ENCODE data around the gene AQP10. TPM values are rescaled to one million over a fixed set of nuclear protein-coding genes. Genes with fewer than 3 reads are reported as not detected.

Gene AQP10
- total RNA-seq, 5 donors from 2014 or later (not counting 1 experiment from before 2014, with no cell fraction given): not detected

DNA sequence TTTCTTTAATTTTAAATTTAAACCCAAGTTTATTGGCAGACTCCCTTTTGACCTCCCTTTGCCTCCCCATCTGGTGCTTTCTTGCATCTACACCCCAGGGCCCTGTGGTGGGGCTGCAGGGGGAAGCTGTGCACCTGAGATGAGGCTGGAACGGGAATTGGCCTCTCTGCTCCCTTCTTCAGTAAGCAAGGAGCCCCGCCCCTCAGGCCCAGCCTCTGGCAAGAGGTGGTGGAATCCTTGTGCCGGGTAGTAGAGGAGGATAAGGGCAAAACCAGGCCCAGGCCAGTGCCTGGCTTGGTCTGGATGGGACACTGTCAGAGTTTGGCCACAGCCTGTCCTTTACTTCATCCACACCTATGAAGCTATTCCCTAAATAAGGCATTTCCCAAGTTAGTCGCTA is 29.5 kb downstream of the AQP10 start:
- H3K27ac ChIP-seq (ENCODE audit: low read length): no peak overlapping the region
- ATAC-seq (replicated peaks in 1 of 4) (no peak), DNase-seq (no peak)
- no peaks in the 10 kb centered on the region for H3K27me3 Mint-ChIP-seq
- no peak overlapping the region for H3K4me3 ChIP-seq (ENCODE audit: control insufficient read depth in 1 of 2, extremely low read depth in 1 of 2, low read length in 1 of 2)
- POLR2A ChIA-PET: interaction anchor here (0.7 to 1.2 kb wide), 4 partner anchors 16 to 54 kb away, joined by 3 to 5 read pairs (median 4); no protein-coding TSS in a partner anchor
- CTCF ChIA-PET: interaction anchor here in 1 of 2 donors (0.9 to 1.0 kb wide), 2 partner anchors 24 to 48 kb away, joined by 3 read pairs; no protein-coding TSS in a partner anchor
- peaks cover 0 to 6% of the 10 kb centered on the region in 2 experiments for H3K27me3 ChIP-seq (replicated peaks in 1 of 2; ENCODE audit: control insufficient read depth in 2 of 2, extremely low read depth in 1 of 2, insufficient read depth in 2 of 2, low read length in 1 of 2)
- peaks cover 34% of the 10 kb centered on the region for H3K36me3 Mint-ChIP-seq
- no peak overlapping the region for H3K4me3 Mint-ChIP-seq
- H3K36me3 ChIP-seq (ENCODE audit: control insufficient read depth in 2 of 2, extremely low read depth in 1 of 2, insufficient read depth in 1 of 2, low read length in 1 of 2): peaks cover 18 to 48% of the 10 kb centered on the region in 2 donors
- peak overlapping the region; percentile 23 to 89 for H3K27ac Mint-ChIP-seq
- H3K4me1 ChIP-seq (ENCODE audit: control insufficient read depth in 1 of 2, extremely low read depth in 1 of 2, insufficient read depth in 2 of 2, low read length in 2 of 2): peaks cover 12 to 76% of the 10 kb centered on the region in 2 experiments
- no peaks in the 10 kb centered on the region for H3K9me3 Mint-ChIP-seq
- WGBS (ENCODE audit: insufficient coverage): no CpG with 5 or more reads among the region's 4 CpGs
- peaks cover 51 to 75% (median 62%) of the 10 kb centered on the region in 3 donors for H3K4me1 Mint-ChIP-seq
- H3K9me3 ChIP-seq: no peaks in the 10 kb centered on the region

DNA sequence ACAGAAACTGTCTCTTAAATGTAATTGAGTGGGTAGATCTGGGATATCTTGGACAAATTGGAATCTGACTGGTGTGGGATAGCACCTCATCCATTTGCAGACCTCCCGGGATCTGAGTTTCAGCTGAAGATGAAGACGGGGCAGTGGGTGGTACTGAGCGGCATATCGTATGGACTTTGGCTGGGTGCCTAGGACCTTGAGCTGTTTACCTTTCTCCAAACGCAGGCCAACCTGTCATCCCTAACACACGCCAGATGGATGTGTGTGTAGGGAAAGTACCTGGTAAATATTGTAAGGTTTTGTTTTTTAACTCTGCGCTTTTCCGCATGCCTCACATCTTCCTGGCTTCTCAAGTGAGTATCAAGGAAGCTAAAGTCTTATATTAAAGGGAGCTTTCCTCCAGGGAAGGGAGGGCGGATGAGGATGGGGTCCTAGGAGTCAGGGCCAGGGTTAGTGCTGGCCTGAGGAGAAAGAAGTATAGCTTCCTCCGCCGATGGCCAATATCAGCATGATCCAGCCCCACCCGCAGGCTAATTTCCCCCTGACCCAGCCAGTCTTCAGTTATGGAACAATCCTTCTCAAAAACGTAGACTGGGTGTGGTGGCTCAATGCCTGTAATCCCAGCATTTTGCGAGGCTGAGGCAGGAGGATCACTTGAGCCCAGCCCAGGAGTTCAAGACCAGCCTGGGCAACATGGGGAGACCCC is 30.6 kb downstream of the AQP10 start:
- WGBS (ENCODE audit: insufficient coverage): 100% methylated on average over 8 of the region's 14 CpGs
- Histone ChIP-seq H3K27ac (ENCODE audit: low read length) (peak overlapping the region; percentile 51), H3K4me1 (ENCODE audit: control insufficient read depth in 1 of 2, extremely low read depth in 1 of 2, insufficient read depth in 2 of 2, low read length in 2 of 2) (peaks cover 10 to 65% of the 10 kb centered on the region in 2 experiments), H3K4me3 (ENCODE audit: control insufficient read depth in 1 of 2, extremely low read depth in 1 of 2, low read length in 1 of 2) (no peak overlapping the region), H3K9me3 (no peaks in the 10 kb centered on the region), H3K36me3 (ENCODE audit: control insufficient read depth in 2 of 2, extremely low read depth in 1 of 2, insufficient read depth in 1 of 2, low read length in 1 of 2) (peaks cover 11 to 37% of the 10 kb centered on the region in 2 donors), H3K27me3 (replicated peaks in 1 of 2; ENCODE audit: control insufficient read depth in 2 of 2, extremely low read depth in 1 of 2, insufficient read depth in 2 of 2, low read length in 1 of 2) (peaks cover 0 to 6% of the 10 kb centered on the region in 2 experiments)
- ATAC-seq (replicated peaks in 1 of 4) (no peak), DNase-seq (no peak)
- peaks cover 22% of the 10 kb centered on the region for H3K36me3 Mint-ChIP-seq
- H3K27me3 Mint-ChIP-seq: no peaks in the 10 kb centered on the region
- peak overlapping the region in 2 of 3 donors; percentile 31 to 99 for H3K4me3 Mint-ChIP-seq
- ChIA-PET POLR2A (interaction anchor here in 1 of 2 donors (0.6 kb wide), 1 partner anchor 178 kb away, joined by 9 read pairs; no protein-coding TSS in a partner anchor), CTCF (interaction anchor here (0.6 to 1.2 kb wide), 5 partner anchors 10 to 189 kb away, joined by 3 to 6 read pairs (median 3); no protein-coding TSS in a partner anchor)
- H3K27ac Mint-ChIP-seq: peak overlapping the region; percentile 64 to 71
- H3K9me3 Mint-ChIP-seq: no peaks in the 10 kb centered on the region
- H3K4me1 Mint-ChIP-seq: peaks cover 45 to 66% (median 50%) of the 10 kb centered on the region in 3 donors

DNA sequence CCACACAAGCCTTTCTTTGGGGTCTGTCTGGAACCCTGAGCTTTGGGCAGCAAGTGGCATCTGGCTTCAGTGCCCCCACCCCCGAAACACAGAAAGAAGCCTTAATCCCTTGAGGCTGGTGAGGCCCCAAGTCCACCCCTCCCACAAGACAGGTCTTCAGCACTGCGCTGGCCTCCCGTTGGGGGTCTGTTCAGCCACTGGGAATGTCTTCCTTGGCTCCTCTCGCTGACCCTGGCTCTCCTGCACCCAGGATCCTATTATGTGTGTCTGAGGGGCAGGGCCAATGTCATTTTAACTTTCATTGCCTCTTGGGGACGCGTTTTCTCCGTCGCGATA is 31.3 kb downstream of the AQP10 start:
- ATAC-seq (replicated peaks in 1 of 4): no peak

DNA sequence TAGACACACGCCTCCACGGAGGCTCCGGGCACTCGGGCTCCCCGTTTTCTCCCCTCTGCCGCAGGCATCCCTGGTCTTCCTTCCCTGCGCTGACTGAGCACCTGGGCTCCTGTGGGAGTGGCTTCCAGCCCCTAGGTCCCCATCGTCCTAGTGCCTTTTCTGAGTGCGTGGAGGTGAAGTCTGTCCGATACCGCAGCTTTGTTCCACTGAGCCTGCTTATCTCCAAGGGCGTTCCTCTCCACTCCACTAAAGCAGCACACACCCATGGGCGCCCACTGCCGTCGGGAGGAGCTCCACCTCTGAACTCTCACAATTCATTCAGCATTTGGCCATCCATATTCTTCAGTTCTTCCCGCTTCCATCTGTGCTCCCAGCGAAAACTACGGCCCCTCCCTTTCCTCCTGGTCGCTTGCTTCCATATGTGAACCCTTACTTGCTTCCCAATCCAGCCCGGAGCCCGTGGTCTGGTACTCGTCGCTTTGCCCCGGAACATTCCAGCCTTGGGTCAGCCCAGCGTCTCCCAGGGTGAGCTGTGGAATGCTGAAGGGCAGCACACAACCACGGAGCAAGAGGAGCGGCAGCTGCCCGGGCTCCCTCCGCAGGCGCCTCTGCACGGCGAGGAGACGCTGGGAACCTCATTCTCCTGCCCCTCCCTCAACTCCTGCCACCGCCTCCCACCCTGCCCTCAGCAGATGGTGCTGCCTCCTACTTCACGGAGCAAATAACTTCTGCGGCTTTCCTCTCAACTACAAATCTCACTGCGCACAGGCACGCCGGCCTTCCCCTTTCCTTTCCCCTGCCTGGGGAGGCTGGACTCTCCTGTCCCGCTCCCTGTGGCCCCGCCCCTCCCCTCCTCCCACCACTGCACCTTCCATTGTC is 31.9 kb downstream of the AQP10 start:
- H3K9me3 Mint-ChIP-seq: no peaks in the 10 kb centered on the region
- CTCF ChIA-PET: interaction anchor here (0.5 to 1.5 kb wide), 5 partner anchors 10 to 187 kb away, joined by 3 read pairs; no protein-coding TSS in a partner anchor

More for the DNA sequence above, 31.3 kb downstream of the AQP10 start:
- Mint-ChIP-seq H3K27me3 (no peaks in the 10 kb centered on the region), H3K9me3 (no peaks in the 10 kb centered on the region), H3K4me1 (peaks cover 41 to 64% (median 48%) of the 10 kb centered on the region in 3 donors), H3K36me3 (peaks cover 18% of the 10 kb centered on the region), H3K4me3 (peak overlapping the region; percentile 88 to 99 (median 91)), H3K27ac (peak overlapping the region; percentile 92 to 96)
- Histone ChIP-seq H3K36me3 (ENCODE audit: control insufficient read depth in 2 of 2, extremely low read depth in 1 of 2, insufficient read depth in 1 of 2, low read length in 1 of 2) (peaks cover 11 to 30% of the 10 kb centered on the region in 2 donors), H3K9me3 (no peaks in the 10 kb centered on the region), H3K27me3 (replicated peaks in 1 of 2; ENCODE audit: control insufficient read depth in 2 of 2, extremely low read depth in 1 of 2, insufficient read depth in 2 of 2, low read length in 1 of 2) (peaks cover 0 to 6% of the 10 kb centered on the region in 2 experiments), H3K4me3 (ENCODE audit: control insufficient read depth in 1 of 2, extremely low read depth in 1 of 2, low read length in 1 of 2) (peak overlapping the region; percentile 60 to 78), H3K27ac (ENCODE audit: low read length) (peak overlapping the region; percentile 51), H3K4me1 (ENCODE audit: control insufficient read depth in 1 of 2, extremely low read depth in 1 of 2, insufficient read depth in 2 of 2, low read length in 2 of 2) (peaks cover 10 to 60% of the 10 kb centered on the region in 2 experiments)
- ChIA-PET CTCF (interaction anchor here (0.6 to 1.5 kb wide), 3 partner anchors 23 to 188 kb away, joined by 3 read pairs; no protein-coding TSS in a partner anchor), POLR2A (no interaction called here)
- no peak for DNase-seq
- WGBS (ENCODE audit: insufficient coverage): 17% methylated on average over 6 of the region's 9 CpGs

DNA sequence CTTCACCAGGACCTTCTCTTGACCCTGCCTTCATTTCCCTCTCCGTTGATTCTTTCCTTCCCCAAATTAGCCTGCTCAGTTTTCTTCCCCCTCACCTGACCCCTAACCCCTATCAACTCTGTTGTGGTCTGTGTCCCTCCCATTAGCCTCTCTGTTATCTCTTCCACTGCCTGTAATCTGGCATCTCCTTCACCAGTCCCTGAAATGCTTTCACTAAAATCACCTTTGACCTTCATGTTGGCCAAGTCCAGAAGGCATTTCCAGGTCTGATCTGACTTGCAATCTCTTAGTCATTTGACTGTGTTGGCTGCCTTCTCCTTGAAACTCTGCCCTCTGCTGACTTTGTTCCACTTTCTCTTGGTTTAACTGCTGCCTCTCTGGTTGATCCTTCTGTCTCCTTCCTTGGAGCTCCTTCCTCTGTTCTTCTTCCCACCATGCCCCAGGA is 32.6 kb downstream of the AQP10 start:
- ChIA-PET CTCF (interaction anchor here (0.5 to 1.5 kb wide), 6 partner anchors 18 to 73 kb away, joined by 3 to 9 read pairs (median 3); no protein-coding TSS in a partner anchor), POLR2A (interaction anchor here in 1 of 2 donors (0.8 kb wide), 1 partner anchor 11 kb away, joined by 4 read pairs; no protein-coding TSS in a partner anchor)
- WGBS (ENCODE audit: insufficient coverage): 20% methylated on average over 1 of the region's 1 CpG
- peak; percentile 46 to 64 (median 54) for ATAC-seq (replicated peaks in 1 of 4)
- H3K9me3 Mint-ChIP-seq: no peaks in the 10 kb centered on the region
- peak overlapping the region; percentile 88 to 99 (median 91) for H3K4me3 Mint-ChIP-seq
- peak overlapping the region; percentile 51 for H3K27ac ChIP-seq (ENCODE audit: low read length)
- peaks cover 30 to 51% (median 40%) of the 10 kb centered on the region in 3 donors for H3K4me1 Mint-ChIP-seq
- peaks cover 10 to 51% of the 10 kb centered on the region in 2 experiments for H3K4me1 ChIP-seq (ENCODE audit: control insufficient read depth in 1 of 2, extremely low read depth in 1 of 2, insufficient read depth in 2 of 2, low read length in 2 of 2)
- H3K27me3 ChIP-seq (replicated peaks in 1 of 2; ENCODE audit: control insufficient read depth in 2 of 2, extremely low read depth in 1 of 2, insufficient read depth in 2 of 2, low read length in 1 of 2): peaks cover 0 to 6% of the 10 kb centered on the region in 2 experiments
- peak overlapping the region; percentile 92 to 96 for H3K27ac Mint-ChIP-seq
- H3K4me3 ChIP-seq (ENCODE audit: control insufficient read depth in 1 of 2, extremely low read depth in 1 of 2, low read length in 1 of 2): peak overlapping the region in 1 of 2 donors; percentile 60
- no peaks in the 10 kb centered on the region for H3K9me3 ChIP-seq
- peaks cover 8 to 20% of the 10 kb centered on the region in 2 donors for H3K36me3 ChIP-seq (ENCODE audit: control insufficient read depth in 2 of 2, extremely low read depth in 1 of 2, insufficient read depth in 1 of 2, low read length in 1 of 2)
- peaks cover 11% of the 10 kb centered on the region for H3K36me3 Mint-ChIP-seq
- peak in 3 of 35 experiments; percentile 29 to 59 (median 32) for DNase-seq
- H3K27me3 Mint-ChIP-seq: no peaks in the 10 kb centered on the region

More for the DNA sequence above, 31.9 kb downstream of the AQP10 start:
- peak overlapping the region; percentile 92 to 96 for H3K27ac Mint-ChIP-seq
- H3K36me3 Mint-ChIP-seq: peaks cover 15% of the 10 kb centered on the region
- peak; percentile 74 to 86 (median 76) for ATAC-seq (replicated peaks in 1 of 4)
- Histone ChIP-seq H3K36me3 (ENCODE audit: control insufficient read depth in 2 of 2, extremely low read depth in 1 of 2, insufficient read depth in 1 of 2, low read length in 1 of 2) (peaks cover 11 to 26% of the 10 kb centered on the region in 2 donors), H3K9me3 (no peaks in the 10 kb centered on the region), H3K4me3 (ENCODE audit: control insufficient read depth in 1 of 2, extremely low read depth in 1 of 2, low read length in 1 of 2) (peak overlapping the region; percentile 60 to 78), H3K27me3 (replicated peaks in 1 of 2; ENCODE audit: control insufficient read depth in 2 of 2, extremely low read depth in 1 of 2, insufficient read depth in 2 of 2, low read length in 1 of 2) (peaks cover 0 to 6% of the 10 kb centered on the region in 2 experiments), H3K27ac (ENCODE audit: low read length) (peak overlapping the region; percentile 51), H3K4me1 (ENCODE audit: control insufficient read depth in 1 of 2, extremely low read depth in 1 of 2, insufficient read depth in 2 of 2, low read length in 2 of 2) (peaks cover 10 to 56% of the 10 kb centered on the region in 2 experiments)
- no peaks in the 10 kb centered on the region for H3K27me3 Mint-ChIP-seq
- POLR2A ChIA-PET: interaction anchor here in 1 of 2 donors (0.8 kb wide), 1 partner anchor 10 kb away, joined by 4 read pairs; no protein-coding TSS in a partner anchor
- peaks cover 36 to 58% (median 46%) of the 10 kb centered on the region in 3 donors for H3K4me1 Mint-ChIP-seq
- peak overlapping the region; percentile 88 to 99 (median 91) for H3K4me3 Mint-ChIP-seq
- DNase-seq: peak in 27 of 35 experiments; percentile 20 to 69 (median 38)
- 1% methylated on average over 40 of the region's 41 CpGs for WGBS (ENCODE audit: insufficient coverage)

All from T-cell (primary cell).